ENCODE results near the gene TAS1R2. TPM values are rescaled to one million over a fixed set of nuclear protein-coding genes. Genes with fewer than 3 reads are reported as not detected.

Gene TAS1R2
- total and polyA plus RNA-seq, 9 of the 15 experiments (the other 6 are each of a cell fraction or from before 2014, with no cell fraction given) = not detected

GRCh38 chr1:18817316-18817715, 42.1 kb downstream of the TAS1R2 start:
- in situ Hi-C loops (cut with MboI) (no loop called here), intact Hi-C loops (cut with micrococcal nuclease) (no loop called here)
- Histone ChIP-seq H3K27me3 (ENCODE audit: control insufficient read depth in 2 of 2, insufficient read depth in 2 of 2, low read length in 2 of 2) (peaks cover 5 to 48% of the 10 kb centered on the region in 2 experiments), H3K4me1 (replicated peaks in 1 of 2; ENCODE audit: control insufficient read depth in 2 of 2, insufficient read depth in 2 of 2, low read length in 2 of 2) (peaks cover 0 to 13% of the 10 kb centered on the region in 2 experiments; a peak in 2 of 5 replicates), H2AFZ (ENCODE audit: low read depth, low read length) (no peak overlapping the region), H3K4me2 (ENCODE audit: insufficient read depth, low read length) (no peak overlapping the region), H3K79me2 (ENCODE audit: control insufficient read depth, insufficient read depth, low read length) (no peaks in the 10 kb centered on the region), H4K20me1 (replicated peaks; ENCODE audit: control insufficient read depth, insufficient read depth, low read length) (peaks cover 21% of the 10 kb centered on the region; the same call in 1 of the 2 replicates), H3K36me3 (ENCODE audit: control insufficient read depth, insufficient read depth, low read length) (no peaks in the 10 kb centered on the region), H3K27ac (ENCODE audit: extremely low read depth, low read depth, low read length) (no peak overlapping the region), H3K4me3 (no peak overlapping the region), H3K9me1 (ENCODE audit: control insufficient read depth, insufficient read depth, low read length) (no peaks in the 10 kb centered on the region), H3K9me3 (replicated peaks; ENCODE audit: control insufficient read depth, insufficient read depth, low read depth, low read length) (no peaks in the 10 kb centered on the region), H3K9ac (ENCODE audit: insufficient read depth in 1 of 2, low read depth in 2 of 2, low read length in 2 of 2) (no peak overlapping the region)
- WGBS (ENCODE audit: insufficient coverage, low coverage, missing lambda C conversion rate) = 2% methylated on average over 3 of the region's 3 CpGs
- ATAC-seq (no peak), FAIRE-seq (no peak), DNase-seq (ENCODE audit: extremely low read depth in 1 of 4, low spot score in 3 of 4) (no peak)
- ChIA-PET CTCF (ENCODE audit: low intra/inter-chr PET ratio) (interaction anchor here (5.7 kb wide), 1 partner anchor 220 kb away, joined by 73 read pairs; no protein-coding TSS in a partner anchor), POLR2A (interaction anchor here (0.6 to 0.7 kb wide), 2 partner anchors 92 to 183 kb away, joined by 3 to 4 read pairs; no protein-coding TSS in a partner anchor)
- no TSS peak for BruUV-seq (replicated peaks)
- TF ChIP-seq RBM25 (IDR thresholded peaks at IDR 0.05; ENCODE audit: low read depth, low read length, severe bottlenecking) (peak; percentile 66), DLX4 (CRISPR knock-in tag; IDR thresholded peaks at IDR 0.05) (no peak), ZNF121 (CRISPR knock-in tag; conservative IDR thresholded peaks at IDR 0.05) (no peak), BCOR (IDR thresholded peaks at IDR 0.05) (peak; percentile 51; the same call in 1 of the 2 replicates), ZKSCAN8 (CRISPR knock-in tag; IDR thresholded peaks at IDR 0.05) (peak; percentile 53; the same call in 1 of the 2 replicates), HIVEP1 (CRISPR knock-in tag; IDR thresholded peaks at IDR 0.05) (no peak), HMGXB4 (CRISPR knock-in tag; IDR thresholded peaks at IDR 0.05) (no peak), TSC22D4 (tag; IDR thresholded peaks at IDR 0.05) (no peak), TAF1 (IDR thresholded peaks at IDR 0.05; ENCODE audit: control insufficient read depth, extremely low read depth, insufficient read depth, low read length, severe bottlenecking) (no peak), SNAPC5 (CRISPR knock-in tag; IDR thresholded peaks at IDR 0.05) (no peak), HLTF (IDR thresholded peaks at IDR 0.05) (no peak), MYBL2 (IDR thresholded peaks at IDR 0.05; ENCODE audit: low read depth) (no peak), MYBL2 (CRISPR knock-in tag; IDR thresholded peaks at IDR 0.05; ENCODE audit: borderline replicate concordance) (no peak), ZFP36 (IDR thresholded peaks at IDR 0.05; ENCODE audit: low read depth, low read length, partially characterized antibody) (peak; percentile 99), ZNF184 (CRISPR knock-in tag; IDR thresholded peaks at IDR 0.05) (no peak), CBX8 (IDR thresholded peaks at IDR 0.05; ENCODE audit: borderline replicate concordance, extremely low read depth, low read depth, low read length, poor library complexity, severe bottlenecking) (no peak), ZNF551 (CRISPR knock-in tag; IDR thresholded peaks at IDR 0.05) (no peak), ATF2 (CRISPR knock-in tag; IDR thresholded peaks at IDR 0.05) (no peak), EHMT2 (IDR thresholded peaks at IDR 0.05) (no peak), ZBED1 (IDR thresholded peaks at IDR 0.05) (no peak)
